GM12878 (cell line): ENCODE measurements around the gene EHF. TPM values are rescaled to one million over a fixed set of nuclear protein-coding genes. Genes with fewer than 3 reads are reported as not detected.
A peak's percentile ranks its signal among the peaks of the same experiment; 100 is the strongest.

Experiments used
- CEBPB ChIP-seq, 2 experiments: fragments of 150-350 bp in 1 of 2; IDR thresholded peaks; 2 replicates each; pipeline ENCODE4 v1.6.1; 2012 to 2014; ENCODE audit warnings: low read depth in 2 of 2, low read length in 2 of 2, borderline replicate concordance in 1 of 2, inconsistent platforms in 1 of 2
- CHD4 ChIP-seq: fragments of 200-600 bp; sonication (generic); IDR thresholded peaks from 2 replicates; pipeline ENCODE4 v1.6.1; 2016; ENCODE audit warnings: mild to moderate bottlenecking
- ETV6 ChIP-seq, 2 experiments: fragments of 450-650 bp in 1 of 2; IDR thresholded peaks in 1 of 2; conservative IDR thresholded peaks in 1 of 2; 2 replicates each; pipeline ENCODE4 v1.6.1; 2014; ENCODE audit warnings: antibody characterized with exemption in 1 of 2, borderline replicate concordance in 1 of 2, low read depth in 1 of 2, mild to moderate bottlenecking in 1 of 2, moderate library complexity in 1 of 2
- IKZF1 ChIP-seq: fragments of 450-650 bp; conservative IDR thresholded peaks from 2 replicates; pipeline ENCODE4 v1.6.1; 2017; ENCODE audit warnings: antibody characterized with exemption, mild to moderate bottlenecking
- IRF4 ChIP-seq: IDR thresholded peaks from 2 replicates; pipeline ENCODE4 v1.6.1; 2011; ENCODE audit warnings: low read depth, low read length
- NFYB ChIP-seq: IDR thresholded peaks from 2 replicates; pipeline ENCODE4 v1.6.1; 2011; ENCODE audit warnings: low read depth, mild to moderate bottlenecking, low read length, improper control_type of control experiment, moderate library complexity; ENCODE audit not compliant: insufficient read depth
- NRF1 ChIP-seq: conservative IDR thresholded peaks from 2 replicates; pipeline ENCODE4 v1.6.1; 2011; ENCODE audit warnings: mild to moderate bottlenecking, low read depth, low read length, improper control_type of control experiment
- POLR2A ChIP-seq: IDR thresholded peaks from 2 replicates; pipeline ENCODE4 v1.6.1; 2011; ENCODE audit warnings: low read depth, mild to moderate bottlenecking, low read length
- RUNX3 ChIP-seq: IDR thresholded peaks from 2 replicates; pipeline ENCODE4 v1.6.1; 2012; ENCODE audit warnings: low read length, inconsistent platforms
- SP1 ChIP-seq: IDR thresholded peaks from one replicate; pipeline ENCODE4 v1.6.1; 2011; ENCODE audit warnings: low read depth, low read length
- SPI1 ChIP-seq: IDR thresholded peaks from 2 replicates; pipeline ENCODE4 v1.6.1; 2011; ENCODE audit warnings: low read depth, mild to moderate bottlenecking, low read length, moderate library complexity, borderline replicate concordance; ENCODE audit not compliant: insufficient read depth
- ZNF207 ChIP-seq: fragments of 450-650 bp; IDR thresholded peaks from 2 replicates; pipeline ENCODE4 v1.6.1; 2014; ENCODE audit warnings: antibody characterized with exemption, mild to moderate bottlenecking, borderline replicate concordance
- ZNF622 ChIP-seq: fragments of 450-650 bp; IDR thresholded peaks from 2 replicates; pipeline ENCODE4 v1.6.1; 2017; ENCODE audit warnings: mild to moderate bottlenecking, inconsistent platforms
- polyA plus RNA-seq, 11 experiments: library from polyadenylated mRNA; depleted of rRNA in 4 of 11; unstranded in 6 of 11; stranded (reverse) in 5 of 11; fragments of >200 nt; fragmentation: Nextera tagmentation in 4 of 11; fragmentation: Illumina TruSeq in 1 of 11; extraction: Ambion mirVana in 4 of 11; extraction: Trizol in 1 of 11; gene quantifications; 1 replicate in 1 of 11; 2 replicates in 10 of 11; pipeline versions ENCODE4 v1.2.1 to v1.2.3, GENCODE V29; 2011 to 2016; ENCODE audit warnings: inconsistent platforms in 2 of 11, missing spikeins in 2 of 11, low read depth in 1 of 11
- total RNA-seq, 4 experiments: library from RNA; depleted of rRNA in 3 of 4; stranded (reverse); fragments of >200 nt in 3 of 4; fragmentation: Illumina TruSeq in 1 of 4; extraction: Trizol in 1 of 4; gene quantifications; 2 replicates each; pipeline versions ENCODE4 v1.2.1 to v1.2.3, GENCODE V29; 2013 to 2021
- TF ChIP-seq, protein P1 (sequence below): IDR thresholded peaks from 2 replicates; pipeline ENCODE4 v1.6.1; 2011; ENCODE audit warnings: mild to moderate bottlenecking, low read depth, low read length, moderate library complexity; ENCODE audit not compliant: insufficient replicate concordance
- TF ChIP-seq, protein P2 (sequence below): fragments of 450-650 bp; IDR thresholded peaks from 2 replicates; pipeline ENCODE4 v1.6.1; 2016; ENCODE audit warnings: mild to moderate bottlenecking, moderate library complexity, borderline replicate concordance
- TF ChIP-seq, protein P3 (sequence below): fragments of 450-650 bp; IDR thresholded peaks from 2 replicates; pipeline ENCODE4 v1.6.1; 2017; ENCODE audit warnings: borderline replicate concordance
- TF ChIP-seq, protein P4 (sequence below): fragments of 450-650 bp; formaldehyde crosslinking; IDR thresholded peaks from 2 replicates; pipeline ENCODE4 v1.4.0; 2022; ENCODE audit warnings: mild to moderate bottlenecking, moderate library complexity

EHF gene
- total and polyA plus RNA-seq, 10 of the 15 experiments (the other 5 are each of a cell fraction or from before 2014, with no cell fraction given): 0.04 to 0.33 (median 0.06) TPM; not detected in 6

DNA sequence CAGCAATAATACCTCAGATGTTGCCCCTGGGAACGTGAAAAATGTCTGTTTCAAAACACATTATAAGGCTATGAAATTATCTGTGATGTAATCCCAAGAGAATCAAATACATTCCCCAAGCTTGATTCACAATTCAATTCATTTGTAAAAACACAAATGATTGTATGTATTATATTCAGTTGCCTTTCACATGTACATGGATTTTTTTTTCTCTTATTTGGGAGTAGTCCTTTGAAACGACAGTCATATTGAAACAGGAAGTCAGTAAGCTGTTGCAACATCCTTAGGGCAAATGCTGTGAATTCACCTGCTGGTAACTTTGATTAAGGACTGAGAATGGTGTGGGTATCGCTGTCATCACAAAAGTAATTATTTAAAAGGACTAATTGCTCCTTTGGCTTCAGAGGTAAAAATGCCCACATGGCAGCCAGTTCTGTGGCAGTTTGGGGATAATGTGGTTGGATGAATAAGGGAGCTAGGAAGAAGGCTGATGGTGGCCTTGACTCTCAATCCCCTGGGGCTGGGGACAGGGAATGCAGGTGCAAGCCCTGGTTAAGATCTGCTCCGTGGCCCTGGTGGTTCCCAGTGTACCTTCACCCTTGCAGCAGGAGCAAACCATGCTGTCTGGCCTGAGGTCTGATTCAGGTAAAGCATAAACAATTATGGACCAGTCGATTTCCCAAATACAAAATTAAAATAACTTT is 13.2 kb downstream of the EHF start (continued):
- TF ChIP-seq, protein P1, sequence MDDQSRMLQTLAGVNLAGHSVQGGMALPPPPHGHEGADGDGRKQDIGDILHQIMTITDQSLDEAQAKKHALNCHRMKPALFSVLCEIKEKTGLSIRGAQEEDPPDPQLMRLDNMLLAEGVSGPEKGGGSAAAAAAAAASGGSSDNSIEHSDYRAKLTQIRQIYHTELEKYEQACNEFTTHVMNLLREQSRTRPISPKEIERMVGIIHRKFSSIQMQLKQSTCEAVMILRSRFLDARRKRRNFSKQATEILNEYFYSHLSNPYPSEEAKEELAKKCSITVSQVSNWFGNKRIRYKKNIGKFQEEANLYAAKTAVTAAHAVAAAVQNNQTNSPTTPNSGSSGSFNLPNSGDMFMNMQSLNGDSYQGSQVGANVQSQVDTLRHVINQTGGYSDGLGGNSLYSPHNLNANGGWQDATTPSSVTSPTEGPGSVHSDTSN: no peak
- TF ChIP-seq IKZF1 (0 out of 2 replicates have a peak, but pooled peaks have one; percentile 25), ZNF207 (no peak), ETV6 (conservative IDR thresholded peaks at IDR 0.05 in 1 of 2, IDR thresholded peaks at IDR 0.05 in 1 of 2; ENCODE audit: borderline replicate concordance in 1 of 2, low read depth in 1 of 2) (peak in 1 of 2 experiments; percentile 78; a peak in 1 of 4 replicates), CEBPB (IDR thresholded peaks at IDR 0.05; ENCODE audit: borderline replicate concordance in 1 of 2, low read depth in 2 of 2, low read length in 2 of 2) (peak; percentile 84 to 89; a peak in 2 of 4 replicates), POLR2A (no peak), NRF1 (no peak), IRF4 (peak; percentile 77), NFYB (no peak), ZNF622 (no peak), SP1 (no peak), RUNX3 (peak; percentile 42; the same call in 1 of the 2 replicates), CHD4 (no peak), SPI1 (peak; percentile 87)
- TF ChIP-seq, protein P2, sequence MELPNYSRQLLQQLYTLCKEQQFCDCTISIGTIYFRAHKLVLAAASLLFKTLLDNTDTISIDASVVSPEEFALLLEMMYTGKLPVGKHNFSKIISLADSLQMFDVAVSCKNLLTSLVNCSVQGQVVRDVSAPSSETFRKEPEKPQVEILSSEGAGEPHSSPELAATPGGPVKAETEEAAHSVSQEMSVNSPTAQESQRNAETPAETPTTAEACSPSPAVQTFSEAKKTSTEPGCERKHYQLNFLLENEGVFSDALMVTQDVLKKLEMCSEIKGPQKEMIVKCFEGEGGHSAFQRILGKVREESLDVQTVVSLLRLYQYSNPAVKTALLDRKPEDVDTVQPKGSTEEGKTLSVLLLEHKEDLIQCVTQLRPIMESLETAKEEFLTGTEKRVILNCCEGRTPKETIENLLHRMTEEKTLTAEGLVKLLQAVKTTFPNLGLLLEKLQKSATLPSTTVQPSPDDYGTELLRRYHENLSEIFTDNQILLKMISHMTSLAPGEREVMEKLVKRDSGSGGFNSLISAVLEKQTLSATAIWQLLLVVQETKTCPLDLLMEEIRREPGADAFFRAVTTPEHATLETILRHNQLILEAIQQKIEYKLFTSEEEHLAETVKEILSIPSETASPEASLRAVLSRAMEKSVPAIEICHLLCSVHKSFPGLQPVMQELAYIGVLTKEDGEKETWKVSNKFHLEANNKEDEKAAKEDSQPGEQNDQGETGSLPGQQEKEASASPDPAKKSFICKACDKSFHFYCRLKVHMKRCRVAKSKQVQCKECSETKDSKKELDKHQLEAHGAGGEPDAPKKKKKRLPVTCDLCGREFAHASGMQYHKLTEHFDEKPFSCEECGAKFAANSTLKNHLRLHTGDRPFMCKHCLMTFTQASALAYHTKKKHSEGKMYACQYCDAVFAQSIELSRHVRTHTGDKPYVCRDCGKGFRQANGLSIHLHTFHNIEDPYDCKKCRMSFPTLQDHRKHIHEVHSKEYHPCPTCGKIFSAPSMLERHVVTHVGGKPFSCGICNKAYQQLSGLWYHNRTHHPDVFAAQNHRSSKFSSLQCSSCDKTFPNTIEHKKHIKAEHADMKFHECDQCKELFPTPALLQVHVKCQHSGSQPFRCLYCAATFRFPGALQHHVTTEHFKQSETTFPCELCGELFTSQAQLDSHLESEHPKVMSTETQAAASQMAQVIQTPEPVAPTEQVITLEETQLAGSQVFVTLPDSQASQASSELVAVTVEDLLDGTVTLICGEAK: 0 out of 2 replicates have a peak, but pooled peaks have one; percentile 24
- TF ChIP-seq, protein P3, sequence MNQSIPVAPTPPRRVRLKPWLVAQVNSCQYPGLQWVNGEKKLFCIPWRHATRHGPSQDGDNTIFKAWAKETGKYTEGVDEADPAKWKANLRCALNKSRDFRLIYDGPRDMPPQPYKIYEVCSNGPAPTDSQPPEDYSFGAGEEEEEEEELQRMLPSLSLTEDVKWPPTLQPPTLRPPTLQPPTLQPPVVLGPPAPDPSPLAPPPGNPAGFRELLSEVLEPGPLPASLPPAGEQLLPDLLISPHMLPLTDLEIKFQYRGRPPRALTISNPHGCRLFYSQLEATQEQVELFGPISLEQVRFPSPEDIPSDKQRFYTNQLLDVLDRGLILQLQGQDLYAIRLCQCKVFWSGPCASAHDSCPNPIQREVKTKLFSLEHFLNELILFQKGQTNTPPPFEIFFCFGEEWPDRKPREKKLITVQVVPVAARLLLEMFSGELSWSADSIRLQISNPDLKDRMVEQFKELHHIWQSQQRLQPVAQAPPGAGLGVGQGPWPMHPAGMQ: no peak
- TF ChIP-seq, protein P4, sequence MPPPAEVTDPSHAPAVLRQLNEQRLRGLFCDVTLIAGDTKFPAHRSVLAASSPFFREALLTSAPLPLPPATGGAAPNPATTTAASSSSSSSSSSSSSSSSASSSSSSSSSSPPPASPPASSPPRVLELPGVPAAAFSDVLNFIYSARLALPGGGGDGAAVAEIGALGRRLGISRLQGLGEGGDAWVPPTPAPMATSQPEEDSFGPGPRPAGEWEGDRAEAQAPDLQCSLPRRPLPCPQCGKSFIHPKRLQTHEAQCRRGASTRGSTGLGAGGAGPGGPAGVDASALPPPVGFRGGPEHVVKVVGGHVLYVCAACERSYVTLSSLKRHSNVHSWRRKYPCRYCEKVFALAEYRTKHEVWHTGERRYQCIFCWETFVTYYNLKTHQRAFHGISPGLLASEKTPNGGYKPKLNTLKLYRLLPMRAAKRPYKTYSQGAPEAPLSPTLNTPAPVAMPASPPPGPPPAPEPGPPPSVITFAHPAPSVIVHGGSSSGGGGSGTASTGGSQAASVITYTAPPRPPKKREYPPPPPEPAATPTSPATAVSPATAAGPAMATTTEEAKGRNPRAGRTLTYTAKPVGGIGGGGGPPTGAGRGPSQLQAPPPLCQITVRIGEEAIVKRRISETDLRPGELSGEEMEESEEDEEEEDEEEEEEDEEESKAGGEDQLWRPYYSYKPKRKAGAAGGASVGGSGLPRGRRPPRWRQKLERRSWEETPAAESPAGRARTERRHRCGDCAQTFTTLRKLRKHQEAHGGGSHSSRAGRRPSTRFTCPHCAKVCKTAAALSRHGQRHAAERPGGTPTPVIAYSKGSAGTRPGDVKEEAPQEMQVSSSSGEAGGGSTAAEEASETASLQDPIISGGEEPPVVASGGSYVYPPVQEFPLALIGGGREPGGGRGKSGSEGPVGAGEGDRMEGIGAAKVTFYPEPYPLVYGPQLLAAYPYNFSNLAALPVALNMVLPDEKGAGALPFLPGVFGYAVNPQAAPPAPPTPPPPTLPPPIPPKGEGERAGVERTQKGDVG (CRISPR knock-in tag): no peak
